GM12878 (cell line): ENCODE results near the gene PPP1R13L. TPM values are rescaled to one million over a fixed set of nuclear protein-coding genes. Genes with fewer than 3 reads are reported as not detected.
A peak's percentile ranks its signal among the peaks of the same experiment; 100 is the strongest.

Experiments
- BCL11A ChIP-seq: IDR thresholded peaks from 2 replicates; pipeline ENCODE4 v1.6.1; 2011; ENCODE audit warnings: low read depth, low read length
- BCL3 ChIP-seq: IDR thresholded peaks from 2 replicates; pipeline ENCODE4 v1.6.1; 2011; ENCODE audit warnings: borderline replicate concordance, low read depth, mild to moderate bottlenecking, moderate library complexity, low read length; ENCODE audit not compliant: insufficient read depth, poor library complexity, severe bottlenecking
- BRCA1 ChIP-seq: IDR thresholded peaks from 2 replicates; pipeline ENCODE4 v1.6.1; 2011; ENCODE audit warnings: low read depth, low read length, improper control_type of control experiment
- DPF2 ChIP-seq: fragments of 450-650 bp; IDR thresholded peaks from 2 replicates; pipeline ENCODE4 v1.6.1; 2017; ENCODE audit warnings: mild to moderate bottlenecking
- EP300 ChIP-seq, 2 experiments: fragments of 150-350 bp in 1 of 2; IDR thresholded peaks; 2 replicates each; pipeline ENCODE4 v1.6.1; 2011 to 2012; ENCODE audit warnings: low read depth in 2 of 2, low read length in 2 of 2, borderline replicate concordance in 1 of 2, improper control_type of control experiment in 1 of 2, inconsistent platforms in 1 of 2; ENCODE audit not compliant: control insufficient read depth in 1 of 2
- GATAD2B ChIP-seq: fragments of 450-650 bp; conservative IDR thresholded peaks from 2 replicates; pipeline ENCODE4 v1.6.1; 2017; ENCODE audit warnings: low read depth, mild to moderate bottlenecking, moderate library complexity
- HDAC6 ChIP-seq: fragments of 200-600 bp; sonication (generic); IDR thresholded peaks from one replicate; pipeline ENCODE4 v1.8.0; 2017; ENCODE audit warnings: antibody characterized with exemption; ENCODE audit not compliant: unreplicated experiment
- HDGF ChIP-seq: fragments of 450-650 bp; IDR thresholded peaks from 2 replicates; pipeline ENCODE4 v1.6.1; 2016; ENCODE audit warnings: antibody characterized with exemption
- MTA3 ChIP-seq: IDR thresholded peaks from 2 replicates; pipeline ENCODE4 v1.6.1; 2012; ENCODE audit warnings: low read length, inconsistent platforms, borderline replicate concordance
- NFYA ChIP-seq: IDR thresholded peaks from 2 replicates; pipeline ENCODE4 v1.6.1; 2011; ENCODE audit warnings: low read depth, mild to moderate bottlenecking, low read length, improper control_type of control experiment, borderline replicate concordance
- NR2C1 ChIP-seq: fragments of 450-650 bp; IDR thresholded peaks from 2 replicates; pipeline ENCODE4 v1.6.1; 2017; ENCODE audit warnings: antibody characterized with exemption, mild to moderate bottlenecking, moderate library complexity
- PAX5 ChIP-seq: IDR thresholded peaks from 2 replicates; pipeline ENCODE4 v1.6.1; 2011; ENCODE audit warnings: low read depth, low read length, borderline replicate concordance
- POLR2AphosphoS5 ChIP-seq: IDR thresholded peaks from 2 replicates; pipeline ENCODE4 v1.6.1; 2011; ENCODE audit warnings: mild to moderate bottlenecking, low read length, inconsistent platforms
- POU2F2 ChIP-seq: IDR thresholded peaks from 3 replicates; pipeline ENCODE4 v1.6.1; 2011; ENCODE audit warnings: low read depth, mild to moderate bottlenecking, low read length, borderline replicate concordance
- RAD51 ChIP-seq: fragments of 450-650 bp; IDR thresholded peaks from 2 replicates; pipeline ENCODE4 v1.6.1; 2016; ENCODE audit warnings: moderate library complexity, mild to moderate bottlenecking, inconsistent platforms
- TAF1 ChIP-seq: IDR thresholded peaks from 2 replicates; pipeline ENCODE4 v1.6.1; 2011; ENCODE audit warnings: mild to moderate bottlenecking, low read depth, low read length, borderline replicate concordance
- WRNIP1 ChIP-seq: IDR thresholded peaks from 2 replicates; pipeline ENCODE4 v1.6.1; 2011; ENCODE audit warnings: low read depth, low read length, improper control_type of control experiment, borderline replicate concordance
- ZBED1 ChIP-seq: IDR thresholded peaks from 2 replicates; pipeline ENCODE4 v1.6.1; 2016; ENCODE audit warnings: borderline replicate concordance
- ZBTB4 ChIP-seq: fragments of 450-650 bp; formaldehyde crosslinking; IDR thresholded peaks from 2 replicates; pipeline ENCODE4 v1.4.0; 2022; ENCODE audit warnings: mild to moderate bottlenecking, moderate library complexity
- polyA plus RNA-seq, 11 experiments: library from polyadenylated mRNA; depleted of rRNA in 4 of 11; unstranded in 6 of 11; stranded (reverse) in 5 of 11; fragments of >200 nt; fragmentation: Nextera tagmentation in 4 of 11; fragmentation: Illumina TruSeq in 1 of 11; extraction: Ambion mirVana in 4 of 11; extraction: Trizol in 1 of 11; gene quantifications; 1 replicate in 1 of 11; 2 replicates in 10 of 11; pipeline versions ENCODE4 v1.2.1 to v1.2.3, GENCODE V29; 2011 to 2016; ENCODE audit warnings: inconsistent platforms in 2 of 11, missing spikeins in 2 of 11, low read depth in 1 of 11
- total RNA-seq, 4 experiments: library from RNA; depleted of rRNA in 3 of 4; stranded (reverse); fragments of >200 nt in 3 of 4; fragmentation: Illumina TruSeq in 1 of 4; extraction: Trizol in 1 of 4; gene quantifications; 2 replicates each; pipeline versions ENCODE4 v1.2.1 to v1.2.3, GENCODE V29; 2013 to 2021
- TF ChIP-seq, protein P1 (sequence below): IDR thresholded peaks from 2 replicates; pipeline ENCODE4 v1.6.1; 2012; ENCODE audit warnings: mild to moderate bottlenecking, low read depth, low read length
- TF ChIP-seq, protein P2 (sequence below): IDR thresholded peaks from 2 replicates; pipeline ENCODE4 v1.6.1; 2011; ENCODE audit warnings: low read depth, mild to moderate bottlenecking, low read length, moderate library complexity, borderline replicate concordance; ENCODE audit errors: extremely low read depth

The PPP1R13L gene
- total and polyA plus RNA-seq, 10 of the 15 experiments (the other 5 are each of a cell fraction or from before 2014, with no cell fraction given), result 0.40 to 10.0 (median 2.5) TPM

- TF ChIP-seq BCL3 (no peak), WRNIP1 (no peak), NR2C1 (peak; percentile 43; the same call in 1 of the 2 replicates), GATAD2B (peak; percentile 99), HDGF (no peak), PAX5 (0 out of 2 replicates have a peak, but pooled peaks have one; percentile 49), TAF1 (no peak), ZBED1 (no peak), POLR2AphosphoS5 (no peak), EP300 (IDR thresholded peaks at IDR 0.05; ENCODE audit: borderline replicate concordance in 1 of 2, control insufficient read depth in 1 of 2, low read depth in 2 of 2, low read length in 2 of 2) (no peak), BCL11A (no peak), RAD51 (no peak), NFYA (no peak), DPF2 (peak; percentile 95), BRCA1 (no peak), ZBTB4 (CRISPR knock-in tag) (no peak), POU2F2 (peak; percentile 36; the same call in 1 of the 3 replicates), MTA3 (no peak), HDAC6 (no peak)
- TF ChIP-seq, protein P1, sequence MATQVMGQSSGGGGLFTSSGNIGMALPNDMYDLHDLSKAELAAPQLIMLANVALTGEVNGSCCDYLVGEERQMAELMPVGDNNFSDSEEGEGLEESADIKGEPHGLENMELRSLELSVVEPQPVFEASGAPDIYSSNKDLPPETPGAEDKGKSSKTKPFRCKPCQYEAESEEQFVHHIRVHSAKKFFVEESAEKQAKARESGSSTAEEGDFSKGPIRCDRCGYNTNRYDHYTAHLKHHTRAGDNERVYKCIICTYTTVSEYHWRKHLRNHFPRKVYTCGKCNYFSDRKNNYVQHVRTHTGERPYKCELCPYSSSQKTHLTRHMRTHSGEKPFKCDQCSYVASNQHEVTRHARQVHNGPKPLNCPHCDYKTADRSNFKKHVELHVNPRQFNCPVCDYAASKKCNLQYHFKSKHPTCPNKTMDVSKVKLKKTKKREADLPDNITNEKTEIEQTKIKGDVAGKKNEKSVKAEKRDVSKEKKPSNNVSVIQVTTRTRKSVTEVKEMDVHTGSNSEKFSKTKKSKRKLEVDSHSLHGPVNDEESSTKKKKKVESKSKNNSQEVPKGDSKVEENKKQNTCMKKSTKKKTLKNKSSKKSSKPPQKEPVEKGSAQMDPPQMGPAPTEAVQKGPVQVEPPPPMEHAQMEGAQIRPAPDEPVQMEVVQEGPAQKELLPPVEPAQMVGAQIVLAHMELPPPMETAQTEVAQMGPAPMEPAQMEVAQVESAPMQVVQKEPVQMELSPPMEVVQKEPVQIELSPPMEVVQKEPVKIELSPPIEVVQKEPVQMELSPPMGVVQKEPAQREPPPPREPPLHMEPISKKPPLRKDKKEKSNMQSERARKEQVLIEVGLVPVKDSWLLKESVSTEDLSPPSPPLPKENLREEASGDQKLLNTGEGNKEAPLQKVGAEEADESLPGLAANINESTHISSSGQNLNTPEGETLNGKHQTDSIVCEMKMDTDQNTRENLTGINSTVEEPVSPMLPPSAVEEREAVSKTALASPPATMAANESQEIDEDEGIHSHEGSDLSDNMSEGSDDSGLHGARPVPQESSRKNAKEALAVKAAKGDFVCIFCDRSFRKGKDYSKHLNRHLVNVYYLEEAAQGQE, result no peak
- TF ChIP-seq, protein P2, sequence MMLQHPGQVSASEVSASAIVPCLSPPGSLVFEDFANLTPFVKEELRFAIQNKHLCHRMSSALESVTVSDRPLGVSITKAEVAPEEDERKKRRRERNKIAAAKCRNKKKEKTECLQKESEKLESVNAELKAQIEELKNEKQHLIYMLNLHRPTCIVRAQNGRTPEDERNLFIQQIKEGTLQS, result 0 out of 2 replicates have a peak, but pooled peaks have one; percentile 2
Observed at GRCh38 chr19:45439569-45440258, 34.8 kb upstream of the PPP1R13L start (continued).
